ENCODE measurements around the gene RBM38. TPM values are rescaled to one million over a fixed set of nuclear protein-coding genes. Genes with fewer than 3 reads are reported as not detected.
A peak's percentile ranks its signal among the peaks of the same experiment; 100 is the strongest.

The RBM38 gene
- total and polyA plus RNA-seq, 9 of the 15 experiments (the other 6 are each of a cell fraction or from before 2014, with no cell fraction given) = 0.28 to 82.4 (median 33.2) TPM

DNA sequence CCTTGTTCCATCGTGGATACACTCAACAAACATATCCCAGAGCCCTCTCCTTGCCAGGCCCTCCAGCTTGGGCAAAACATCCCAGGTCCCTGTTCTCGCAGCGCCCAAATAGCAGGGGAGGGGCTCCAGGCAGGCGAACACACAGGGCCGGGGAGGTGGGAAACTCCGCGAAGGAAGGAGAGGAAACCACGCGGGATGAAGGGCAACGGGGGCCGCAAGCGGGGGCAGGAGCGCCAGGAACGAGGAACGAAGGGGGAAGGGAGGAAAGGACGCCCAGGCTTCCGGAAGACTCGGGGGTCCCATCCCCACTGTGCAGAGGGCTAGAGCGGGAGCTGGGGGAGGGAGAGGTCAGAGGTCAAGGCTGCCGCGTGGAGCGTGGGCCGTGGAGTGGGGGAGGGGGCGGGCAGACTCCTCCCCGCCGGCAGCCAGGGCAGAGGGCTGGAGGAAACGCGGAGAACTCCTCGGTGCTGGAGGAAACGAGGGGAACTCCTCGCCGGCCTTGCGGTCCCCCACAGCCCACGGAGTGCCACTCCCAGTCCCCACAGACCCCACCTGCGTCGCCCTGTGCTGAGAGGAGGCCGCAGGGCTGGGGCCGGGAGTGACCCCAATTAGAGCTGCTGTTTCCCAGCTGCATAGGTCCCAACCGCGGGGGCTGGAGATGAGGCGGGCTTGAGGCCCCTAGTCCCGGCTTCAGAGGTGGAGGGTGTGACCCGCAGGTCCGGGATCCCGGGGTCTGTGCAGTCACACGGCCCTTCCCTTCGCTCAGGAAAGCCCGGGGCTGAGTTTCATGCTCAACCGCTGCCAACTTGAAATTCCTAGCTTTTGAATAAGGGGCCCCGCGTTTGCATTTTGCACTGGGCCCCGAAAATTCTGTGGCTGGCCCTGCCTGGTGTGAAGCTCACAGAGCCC is 1.2 kb upstream of the RBM38 start:
- DNase-seq (ENCODE audit: extremely low read depth in 1 of 4, low spot score in 3 of 4) = peak; percentile 72 to 73 (median 72)
- CTCF ChIA-PET (ENCODE audit: low intra/inter-chr PET ratio) = interaction anchor here (0.5 to 2.3 kb wide), 3 partner anchors 9 to 105 kb away, joined by 3 to 9 read pairs (median 3); no protein-coding TSS in a partner anchor
- peak overlapping the region; percentile 22 for H3K4me3 ChIP-seq
- peaks cover 5% of the 10 kb centered on the region for H3K9me1 ChIP-seq (ENCODE audit: control insufficient read depth, insufficient read depth, low read length)
- ATAC-seq = peak; percentile 44
- H3K27ac ChIP-seq (ENCODE audit: extremely low read depth, low read depth, low read length) = peak overlapping the region; percentile 95
- peak overlapping the region; percentile 86 for H3K4me2 ChIP-seq (ENCODE audit: insufficient read depth, low read length)
- no peaks in the 10 kb centered on the region for H3K9me3 ChIP-seq (replicated peaks; ENCODE audit: control insufficient read depth, insufficient read depth, low read depth, low read length)
- peaks cover 34 to 65% of the 10 kb centered on the region in 2 experiments for H3K4me1 ChIP-seq (replicated peaks in 1 of 2; ENCODE audit: control insufficient read depth in 2 of 2, insufficient read depth in 2 of 2, low read length in 2 of 2)
- intact Hi-C loops (cut with micrococcal nuclease) (loop anchor here (2.0 to 5.0 kb wide), 2 partner anchors 21 to 62 kb away; no protein-coding TSS in a partner anchor), in situ Hi-C loops (cut with MboI) (loop anchor here (5.0 to 25.0 kb wide), 3 partner anchors 102 to 822 kb away; no protein-coding TSS in a partner anchor)
- BruUV-seq (replicated peaks) = no TSS peak
- H3K27me3 ChIP-seq (ENCODE audit: control insufficient read depth in 2 of 2, insufficient read depth in 2 of 2, low read length in 2 of 2) = no peaks in the 10 kb centered on the region
- H3K36me3 ChIP-seq (ENCODE audit: control insufficient read depth, insufficient read depth, low read length) = peaks cover 29% of the 10 kb centered on the region
- POLR2A ChIA-PET = interaction anchor here (0.5 to 2.1 kb wide), 21 partner anchors 9 to 150 kb away, joined by 3 to 9 read pairs (median 3); no protein-coding TSS in a partner anchor
- H4K20me1 ChIP-seq (replicated peaks; ENCODE audit: control insufficient read depth, insufficient read depth, low read length) = peaks cover 27% of the 10 kb centered on the region
- peak; percentile 83 for FAIRE-seq
- H3K79me2 ChIP-seq (ENCODE audit: control insufficient read depth, insufficient read depth, low read length) = peaks cover 35% of the 10 kb centered on the region
- peak overlapping the region; percentile 95 for H3K9ac ChIP-seq (ENCODE audit: insufficient read depth in 1 of 2, low read depth in 2 of 2, low read length in 2 of 2)
- peak overlapping the region; percentile 92 for H2AFZ ChIP-seq (ENCODE audit: low read depth, low read length)
- WGBS (ENCODE audit: insufficient coverage, low coverage, missing lambda C conversion rate) = under 1% methylated on average over 22 of the region's 52 CpGs
- TF ChIP-seq MEF2D (tag; conservative IDR thresholded peaks at IDR 0.05; ENCODE audit: low read depth) (peak; percentile 61; the same call in 1 of the 2 replicates), HDGF (IDR thresholded peaks at IDR 0.05) (peak; percentile 85; the same call in 1 of the 2 replicates), ZKSCAN3 (CRISPR knock-in tag; IDR thresholded peaks at IDR 0.05) (no peak), ZNF77 (CRISPR knock-in tag; IDR thresholded peaks at IDR 0.05) (no peak), SP1 (CRISPR knock-in tag; IDR thresholded peaks at IDR 0.05) (peak; percentile 29; the same call in 1 of the 2 replicates), SMAD1 (IDR thresholded peaks at IDR 0.05; ENCODE audit: low read depth, low read length, partially characterized antibody) (no peak), CBFA2T3 (IDR thresholded peaks at IDR 0.05) (no peak)
- TF ChIP-seq, protein P1, sequence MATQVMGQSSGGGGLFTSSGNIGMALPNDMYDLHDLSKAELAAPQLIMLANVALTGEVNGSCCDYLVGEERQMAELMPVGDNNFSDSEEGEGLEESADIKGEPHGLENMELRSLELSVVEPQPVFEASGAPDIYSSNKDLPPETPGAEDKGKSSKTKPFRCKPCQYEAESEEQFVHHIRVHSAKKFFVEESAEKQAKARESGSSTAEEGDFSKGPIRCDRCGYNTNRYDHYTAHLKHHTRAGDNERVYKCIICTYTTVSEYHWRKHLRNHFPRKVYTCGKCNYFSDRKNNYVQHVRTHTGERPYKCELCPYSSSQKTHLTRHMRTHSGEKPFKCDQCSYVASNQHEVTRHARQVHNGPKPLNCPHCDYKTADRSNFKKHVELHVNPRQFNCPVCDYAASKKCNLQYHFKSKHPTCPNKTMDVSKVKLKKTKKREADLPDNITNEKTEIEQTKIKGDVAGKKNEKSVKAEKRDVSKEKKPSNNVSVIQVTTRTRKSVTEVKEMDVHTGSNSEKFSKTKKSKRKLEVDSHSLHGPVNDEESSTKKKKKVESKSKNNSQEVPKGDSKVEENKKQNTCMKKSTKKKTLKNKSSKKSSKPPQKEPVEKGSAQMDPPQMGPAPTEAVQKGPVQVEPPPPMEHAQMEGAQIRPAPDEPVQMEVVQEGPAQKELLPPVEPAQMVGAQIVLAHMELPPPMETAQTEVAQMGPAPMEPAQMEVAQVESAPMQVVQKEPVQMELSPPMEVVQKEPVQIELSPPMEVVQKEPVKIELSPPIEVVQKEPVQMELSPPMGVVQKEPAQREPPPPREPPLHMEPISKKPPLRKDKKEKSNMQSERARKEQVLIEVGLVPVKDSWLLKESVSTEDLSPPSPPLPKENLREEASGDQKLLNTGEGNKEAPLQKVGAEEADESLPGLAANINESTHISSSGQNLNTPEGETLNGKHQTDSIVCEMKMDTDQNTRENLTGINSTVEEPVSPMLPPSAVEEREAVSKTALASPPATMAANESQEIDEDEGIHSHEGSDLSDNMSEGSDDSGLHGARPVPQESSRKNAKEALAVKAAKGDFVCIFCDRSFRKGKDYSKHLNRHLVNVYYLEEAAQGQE (IDR thresholded peaks at IDR 0.05; ENCODE audit: borderline replicate concordance) = no peak; the same call in 1 of the 2 replicates
- TF ChIP-seq, protein P1 (CRISPR knock-in tag; IDR thresholded peaks at IDR 0.05; ENCODE audit: low read depth) = no peak; the same call in 1 of the 2 replicates
- TF ChIP-seq, protein P2, sequence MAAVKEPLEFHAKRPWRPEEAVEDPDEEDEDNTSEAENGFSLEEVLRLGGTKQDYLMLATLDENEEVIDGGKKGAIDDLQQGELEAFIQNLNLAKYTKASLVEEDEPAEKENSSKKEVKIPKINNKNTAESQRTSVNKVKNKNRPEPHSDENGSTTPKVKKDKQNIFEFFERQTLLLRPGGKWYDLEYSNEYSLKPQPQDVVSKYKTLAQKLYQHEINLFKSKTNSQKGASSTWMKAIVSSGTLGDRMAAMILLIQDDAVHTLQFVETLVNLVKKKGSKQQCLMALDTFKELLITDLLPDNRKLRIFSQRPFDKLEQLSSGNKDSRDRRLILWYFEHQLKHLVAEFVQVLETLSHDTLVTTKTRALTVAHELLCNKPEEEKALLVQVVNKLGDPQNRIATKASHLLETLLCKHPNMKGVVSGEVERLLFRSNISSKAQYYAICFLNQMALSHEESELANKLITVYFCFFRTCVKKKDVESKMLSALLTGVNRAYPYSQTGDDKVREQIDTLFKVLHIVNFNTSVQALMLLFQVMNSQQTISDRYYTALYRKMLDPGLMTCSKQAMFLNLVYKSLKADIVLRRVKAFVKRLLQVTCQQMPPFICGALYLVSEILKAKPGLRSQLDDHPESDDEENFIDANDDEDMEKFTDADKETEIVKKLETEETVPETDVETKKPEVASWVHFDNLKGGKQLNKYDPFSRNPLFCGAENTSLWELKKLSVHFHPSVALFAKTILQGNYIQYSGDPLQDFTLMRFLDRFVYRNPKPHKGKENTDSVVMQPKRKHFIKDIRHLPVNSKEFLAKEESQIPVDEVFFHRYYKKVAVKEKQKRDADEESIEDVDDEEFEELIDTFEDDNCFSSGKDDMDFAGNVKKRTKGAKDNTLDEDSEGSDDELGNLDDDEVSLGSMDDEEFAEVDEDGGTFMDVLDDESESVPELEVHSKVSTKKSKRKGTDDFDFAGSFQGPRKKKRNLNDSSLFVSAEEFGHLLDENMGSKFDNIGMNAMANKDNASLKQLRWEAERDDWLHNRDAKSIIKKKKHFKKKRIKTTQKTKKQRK (IDR thresholded peaks at IDR 0.05; ENCODE audit: borderline replicate concordance, low read depth, low read length) = no peak
